HepG2 (cell line): ENCODE results near the gene RGL3. TPM values are rescaled to one million over a fixed set of nuclear protein-coding genes. Genes with fewer than 3 reads are reported as not detected.

Source experiments
- CREB1 ChIP-seq, 2 experiments: fragments of 450-650 bp in 1 of 2; IDR thresholded peaks; 2 replicates each; pipeline ENCODE4 v1.6.1; 2016 to 2017; ENCODE audit warnings: control low read depth in 1 of 2, mild to moderate bottlenecking in 1 of 2, missing compliant biosample characterization in 1 of 2, missing genetic modification characterization in 1 of 2
- HMG20A ChIP-seq: IDR thresholded peaks from 2 replicates; pipeline ENCODE4 v1.6.1; 2016; ENCODE audit warnings: borderline replicate concordance
- HMGXB3 ChIP-seq: sonication (generic); formaldehyde crosslinking; IDR thresholded peaks from 2 replicates; pipeline ENCODE4 v1.4.0; 2020; ENCODE audit warnings: missing genetic modification reagents, borderline replicate concordance
- MEF2D ChIP-seq: sonication (generic); formaldehyde crosslinking; IDR thresholded peaks from 2 replicates; pipeline ENCODE4 v1.5.1; 2020; ENCODE audit warnings: mild to moderate bottlenecking, missing genetic modification reagents
- MYNN ChIP-seq: sonication (generic); formaldehyde crosslinking; IDR thresholded peaks from 2 replicates; pipeline ENCODE4 v1.4.0; 2020; ENCODE audit warnings: mild to moderate bottlenecking, low read depth, missing genetic modification reagents
- NFYC ChIP-seq: IDR thresholded peaks from 2 replicates; pipeline ENCODE4 v1.6.1; 2016; ENCODE audit warnings: missing genetic modification reagents, missing compliant biosample characterization
- RCOR2 ChIP-seq: IDR thresholded peaks from 2 replicates; pipeline ENCODE4 v1.6.1; 2016; ENCODE audit warnings: missing biosample characterization, missing genetic modification reagents
- SKIL ChIP-seq: sonication (generic); formaldehyde crosslinking; IDR thresholded peaks from 2 replicates; pipeline ENCODE4 v1.8.0; 2022; ENCODE audit warnings: missing genetic modification reagents, mild to moderate bottlenecking, moderate library complexity, borderline replicate concordance
- ZBTB10 ChIP-seq: sonication (generic); formaldehyde crosslinking; IDR thresholded peaks from 2 replicates; pipeline ENCODE4 v1.4.0; 2020; ENCODE audit warnings: missing genetic modification reagents, borderline replicate concordance
- ZFX ChIP-seq: sonication (generic); formaldehyde crosslinking; IDR thresholded peaks from 2 replicates; pipeline ENCODE4 v1.4.0; 2020; ENCODE audit warnings: mild to moderate bottlenecking, low read depth, missing genetic modification reagents, moderate library complexity
- ZMYM4 ChIP-seq: sonication (generic); formaldehyde crosslinking; IDR thresholded peaks from 2 replicates; pipeline ENCODE4 v1.8.1; 2023; ENCODE audit warnings: mild to moderate bottlenecking, missing genetic modification reagents
- ZNF138 ChIP-seq: sonication (generic); formaldehyde crosslinking; IDR thresholded peaks from 2 replicates; pipeline ENCODE4 v1.5.0; 2020; ENCODE audit warnings: mild to moderate bottlenecking, low read depth, missing genetic modification reagents
- ZNF740 ChIP-seq: sonication (generic); formaldehyde crosslinking; IDR thresholded peaks from 2 replicates; pipeline ENCODE4 v1.4.0; 2020; ENCODE audit warnings: missing genetic modification reagents
- ZSCAN30 ChIP-seq: sonication (generic); formaldehyde crosslinking; IDR thresholded peaks from 2 replicates; pipeline ENCODE4 v1.5.0; 2020; ENCODE audit warnings: mild to moderate bottlenecking, missing genetic modification reagents
- polyA plus RNA-seq, 8 experiments: library from polyadenylated mRNA; depleted of rRNA in 3 of 8; stranded (reverse) in 7 of 8; unstranded in 1 of 8; fragments of >200 nt; fragmentation: Illumina TruSeq in 4 of 8; extraction: Trizol in 4 of 8; gene quantifications; 2 replicates each; pipeline versions ENCODE4 v1.2.1 to v1.2.3, GENCODE V29; 2011 to 2016; ENCODE audit warnings: low read depth in 4 of 8, missing spikeins in 1 of 8, mixed read lengths in 1 of 8; ENCODE audit not compliant: insufficient read depth in 1 of 8
- total RNA-seq, 5 experiments: library from RNA; depleted of rRNA; stranded (reverse); fragments of >200 nt; fragmentation: Illumina TruSeq; extraction: Trizol; gene quantifications; 2 replicates each; pipeline ENCODE4 v1.2.3, GENCODE V29; 2016; ENCODE audit warnings: low read depth in 1 of 5

RGL3 gene
- total and polyA plus RNA-seq, 2 of the 13 experiments (the other 11 are each of a cell fraction or from before 2014, with no cell fraction given): 4.2 to 7.6 TPM

GRCh38 chr19:11346104-11346940 is 72.8 kb downstream of the RGL3 start, which contains the start of the genes CCDC159 and TMEM205 (continued):
- TF ChIP-seq HMGXB3 (CRISPR knock-in tag) (peak; percentile 96), ZSCAN30 (no peak), ZNF138 (CRISPR knock-in tag) (no peak), ZMYM4 (CRISPR knock-in tag) (no peak), RCOR2 (CRISPR knock-in tag) (no peak), HMG20A (CRISPR knock-in tag) (no peak; the same call in 1 of the 2 replicates), CREB1 (IDR thresholded peaks at IDR 0.05) (peak; percentile 84), CREB1 (CRISPR knock-in tag; IDR thresholded peaks at IDR 0.05) (peak; percentile 89), SKIL (no peak), ZFX (CRISPR knock-in tag) (peak; percentile 49; the same call in 1 of the 2 replicates), NFYC (peak; percentile 93), MYNN (CRISPR knock-in tag) (peak; percentile 27; the same call in 1 of the 2 replicates), ZBTB10 (CRISPR knock-in tag) (no peak), MEF2D (CRISPR knock-in tag) (no peak), ZNF740 (CRISPR knock-in tag) (no peak)
